LHCN-M2 (cell line): Measurements from ENCODE around the gene CADM3. TPM values are rescaled to one million over a fixed set of nuclear protein-coding genes. Genes with fewer than 3 reads are reported as not detected.

Experiments
- total RNA-seq: library from RNA; depleted of rRNA; stranded (reverse); fragments of >200 nt; gene quantifications from 2 replicates; pipeline ENCODE4 v1.2.3, GENCODE V29; 2014; rRNA removed

CADM3 gene
- total RNA-seq, 1 experiment from 2014 or later: 0.86 TPM

Other genes with a start within 250 kb of the CADM3 start
- gene PYHIN1, start 240.1 kb upstream of the CADM3 start, total RNA-seq: 0.17 TPM in 1 of 2 replicates, not detected in the other
- 62.2 and 106 TPM in 2 replicates for gene IFI16, start 161.7 kb upstream of the CADM3 start, total RNA-seq
- gene AIM2, start 94.8 kb upstream of the CADM3 start, total RNA-seq: 0.71 TPM in 1 of 2 replicates, not detected in the other
- not detected in 2 replicates for gene ACKR1, start 33.3 kb downstream of the CADM3 start, total RNA-seq
- not detected in 2 replicates for gene FCER1A, start 130.7 kb downstream of the CADM3 start, total RNA-seq